DMS 273 (cell line): ENCODE measurements around the gene DDX54.

Experiments used
- DNase-seq: peaks from one replicate; lab custom pipeline; 2025; ENCODE audit not compliant: unreplicated experiment; lab: John Stamatoyannopoulos, UW

The DDX54 gene

DNA sequence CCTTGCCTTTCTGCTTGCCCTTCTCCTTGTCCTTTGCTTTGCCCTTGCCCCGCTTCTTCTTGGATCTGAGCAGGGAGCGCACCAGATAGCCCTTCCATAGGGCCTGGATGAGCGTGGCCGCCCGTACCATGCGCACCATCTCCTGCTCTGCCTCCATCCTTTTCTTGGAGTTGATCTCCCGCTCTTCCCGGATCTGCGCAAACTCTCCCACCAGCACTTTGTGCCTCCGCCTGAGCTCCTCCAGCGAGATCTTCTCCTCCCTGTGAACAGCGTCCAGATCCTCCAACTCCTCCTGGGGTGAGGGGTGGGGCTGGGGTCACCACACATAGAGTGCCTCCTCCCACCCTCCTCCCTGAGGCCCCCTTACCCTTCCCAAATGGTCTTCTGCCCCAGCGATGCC lies 10.3 kb upstream of the DDX54 start:
- DNase-seq, result no peak

DNA sequence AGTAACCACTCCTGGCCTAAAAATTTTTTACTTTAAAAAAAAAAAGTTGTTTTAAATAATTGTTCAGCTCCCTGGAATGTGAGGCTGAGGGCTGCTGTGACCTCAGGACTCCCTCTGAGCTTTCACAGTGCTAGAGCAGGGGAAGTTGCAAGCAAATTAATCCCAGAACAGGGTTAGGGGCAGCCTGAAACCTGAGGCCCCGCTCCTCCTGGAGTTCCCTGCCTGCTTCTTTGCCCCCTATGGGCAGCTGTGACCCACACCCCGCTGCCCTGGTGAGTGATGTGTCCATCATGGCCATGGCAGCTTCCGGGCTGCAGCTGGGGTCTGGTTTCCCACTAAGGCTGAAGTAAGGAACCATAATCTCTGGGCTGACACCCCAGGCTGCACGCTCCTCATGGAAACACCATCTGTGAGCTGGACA lies 9.7 kb upstream of the DDX54 start:
- DNase-seq, result no peak

DNA sequence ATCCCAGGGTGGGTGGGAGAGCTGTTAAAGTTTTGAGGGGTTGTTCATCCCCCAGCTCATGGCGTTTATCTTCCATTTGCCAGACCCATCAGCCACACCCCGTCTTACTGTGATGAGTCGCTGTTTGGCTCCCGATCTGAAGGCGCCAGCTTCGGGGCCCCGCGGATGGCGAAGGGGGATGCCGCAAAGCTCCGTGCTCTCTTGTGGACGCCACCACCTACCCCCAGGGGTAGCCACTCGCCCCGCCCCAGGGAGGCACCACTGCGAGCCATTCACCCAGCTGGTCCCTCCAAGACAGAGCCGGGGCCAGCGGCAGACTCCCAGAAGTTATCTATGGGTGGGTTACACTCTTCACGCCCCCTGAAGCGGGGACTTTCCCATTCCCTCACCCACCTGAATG lies 5.9 kb upstream of the DDX54 start:
- no peak for DNase-seq

DNA sequence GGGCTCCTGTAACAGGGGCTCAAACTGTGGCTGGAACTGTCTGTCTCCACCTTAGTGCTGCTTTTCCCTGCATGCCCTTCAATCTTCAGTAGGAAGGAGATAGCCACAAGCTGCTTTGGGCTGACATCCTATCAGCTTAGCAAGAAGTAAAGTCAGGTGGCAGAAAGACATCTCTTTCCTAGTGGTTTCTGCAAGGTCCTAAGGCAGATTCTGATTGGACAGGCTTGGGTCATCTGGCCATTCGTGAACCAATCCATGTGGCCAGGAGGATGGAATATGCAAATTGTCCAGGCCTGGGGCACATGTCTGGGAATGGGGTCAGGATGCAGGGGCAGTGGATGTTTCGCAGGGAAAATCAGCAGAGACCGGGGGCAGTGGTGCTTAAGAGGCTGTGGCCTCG lies 5.5 kb upstream of the DDX54 start:
- peak; percentile 57 for DNase-seq

DNA sequence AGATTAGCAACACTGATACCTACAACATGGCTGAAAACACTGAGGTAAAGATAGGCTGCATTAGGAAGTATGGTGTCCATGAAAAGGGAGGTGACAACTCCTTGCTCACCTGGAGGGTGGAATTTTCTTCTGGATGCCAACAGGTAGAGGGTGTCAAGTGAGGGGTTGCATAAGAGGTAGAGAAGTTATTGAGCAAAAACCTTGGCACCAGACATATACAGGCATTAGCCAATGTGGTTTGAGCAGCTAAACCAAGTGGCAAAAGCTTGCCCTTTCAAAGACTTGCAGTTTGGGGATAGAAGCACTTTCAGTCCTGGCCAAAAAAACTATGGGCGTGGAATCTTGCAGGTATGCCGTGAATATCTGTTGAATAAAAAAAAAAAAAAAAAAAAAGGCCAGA lies 4.1 kb upstream of the DDX54 start:
- DNase-seq, result no peak

DNA sequence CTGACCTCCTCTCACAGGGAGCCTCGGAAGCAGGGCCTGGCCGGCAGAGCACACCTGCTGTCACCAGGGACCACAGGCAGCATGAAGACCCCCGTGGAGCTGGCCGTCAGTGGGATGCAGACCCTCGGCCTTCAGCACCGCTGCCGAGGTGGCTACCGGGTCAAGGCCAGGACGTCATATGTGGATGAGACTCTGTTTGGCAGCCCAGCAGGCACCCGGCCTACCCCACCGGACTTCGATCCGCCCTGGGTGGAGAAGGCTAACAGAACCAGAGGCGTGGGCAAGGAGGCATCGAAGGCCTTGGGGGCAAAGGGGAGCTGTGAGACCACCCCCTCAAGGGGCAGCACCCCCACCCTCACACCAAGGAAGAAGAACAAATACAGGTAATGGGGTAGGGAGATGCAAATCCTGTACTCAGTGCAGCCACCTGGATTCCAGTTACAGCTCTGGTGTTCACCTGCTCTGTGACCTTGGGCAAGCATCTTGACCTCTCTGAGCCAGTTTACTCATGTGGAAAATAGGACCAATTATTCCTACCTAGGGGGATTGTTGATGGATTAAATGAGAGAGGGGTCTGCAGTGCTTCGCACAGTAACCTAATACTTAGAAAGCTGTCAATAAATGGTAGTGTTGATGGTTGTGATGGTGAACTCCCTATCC lies 1.5 kb upstream of the DDX54 start:
- DNase-seq, result no peak

DNA sequence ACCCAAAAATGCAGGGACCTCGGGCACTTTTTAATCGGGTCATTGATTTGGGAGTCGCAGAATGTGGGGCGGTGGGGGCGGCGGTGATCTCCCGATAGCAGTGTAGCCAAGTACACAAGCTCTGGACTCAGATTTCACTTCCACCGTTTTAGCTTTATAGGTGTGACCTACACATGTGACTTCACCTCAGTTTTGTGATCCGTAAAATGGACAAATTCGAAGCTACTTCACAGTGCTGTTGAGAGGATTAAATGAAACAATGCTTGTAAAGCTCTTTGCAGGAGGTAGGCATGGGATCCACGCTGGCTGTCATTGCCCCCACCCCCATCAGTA lies 721 bp upstream of the DDX54 start:
- DNase-seq, result peak; percentile 65

DNA sequence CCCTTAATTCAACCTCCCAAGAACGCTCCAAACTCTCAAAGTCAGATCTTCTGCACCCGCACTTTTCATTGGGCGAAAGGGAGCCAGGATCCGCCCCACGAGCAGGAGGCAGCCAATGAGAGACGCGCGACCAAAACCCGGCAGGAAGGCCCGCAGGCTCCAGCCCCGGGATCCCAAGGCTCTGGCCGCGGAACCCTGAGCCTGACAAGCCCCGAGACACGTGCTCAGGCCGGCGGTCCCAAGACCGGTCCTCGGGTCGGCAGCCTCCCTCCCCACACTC lies 438 bp downstream of the DDX54 start:
- DNase-seq, result peak; percentile 90

DNA sequence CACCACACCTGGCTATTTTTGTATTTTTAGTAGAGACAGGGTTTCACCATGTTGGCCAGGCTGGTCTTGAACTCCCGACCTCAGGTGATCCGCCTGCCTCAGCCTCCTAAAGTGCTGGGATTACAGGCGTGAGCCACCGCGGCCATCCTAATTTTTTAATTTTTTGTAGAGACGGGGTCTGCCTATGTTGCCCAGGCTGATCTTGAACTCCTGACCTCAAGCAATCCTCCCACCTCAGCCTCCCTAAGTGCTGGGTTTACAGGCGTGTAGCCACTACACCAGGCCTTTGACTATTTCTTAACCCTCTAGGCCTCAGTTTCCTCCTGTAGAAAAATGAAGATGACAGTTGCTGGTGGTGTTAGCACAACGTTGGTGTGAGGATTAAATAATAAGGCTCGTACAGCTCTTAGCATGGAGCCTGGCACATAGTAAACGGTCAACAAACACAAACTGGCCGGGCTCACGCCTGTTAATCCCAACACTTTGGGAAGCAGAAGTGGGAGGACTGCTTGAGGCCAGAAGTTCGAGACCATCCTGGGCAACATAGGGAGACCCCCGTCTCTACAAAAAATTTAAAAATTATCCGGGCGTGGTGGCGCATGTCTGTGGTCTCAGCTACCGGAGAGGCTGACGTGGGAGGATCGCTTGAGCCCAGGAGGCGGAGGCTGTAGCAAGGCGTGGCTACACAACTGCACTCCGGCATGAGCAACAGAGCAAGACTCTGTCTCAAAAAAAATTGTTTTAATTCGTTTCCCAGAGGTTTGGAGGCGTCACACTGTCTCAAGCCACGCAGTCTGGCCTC lies 979 bp downstream of the DDX54 start:
- DNase-seq, result peak; percentile 80

DNA sequence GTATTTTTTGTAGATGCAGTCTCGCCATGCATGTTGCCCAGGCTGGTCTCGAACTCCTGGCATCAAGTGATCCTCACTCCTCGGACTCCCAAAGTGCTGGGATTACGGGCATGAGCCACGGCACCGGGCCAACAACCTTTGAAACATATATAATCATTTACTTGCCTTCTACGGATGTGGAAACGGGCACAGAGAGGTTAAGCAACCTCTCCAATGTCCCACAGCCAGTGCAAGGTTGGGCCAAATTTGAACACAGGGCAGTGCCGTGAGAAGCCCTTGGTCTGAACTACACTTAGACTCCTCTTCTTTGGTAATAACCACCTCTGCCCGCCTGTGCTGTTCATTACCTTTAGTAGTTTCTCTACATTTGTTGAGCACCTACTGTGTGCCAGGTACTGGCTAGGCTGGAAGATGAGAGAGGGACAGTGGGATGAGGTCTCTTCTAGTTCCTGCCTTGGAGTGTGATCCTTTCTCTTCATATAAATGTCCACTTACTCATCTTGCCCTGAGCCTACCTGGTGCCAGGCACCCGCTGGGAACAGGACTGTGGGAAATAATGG lies 2.2 kb downstream of the DDX54 start:
- DNase-seq, result no peak

DNA sequence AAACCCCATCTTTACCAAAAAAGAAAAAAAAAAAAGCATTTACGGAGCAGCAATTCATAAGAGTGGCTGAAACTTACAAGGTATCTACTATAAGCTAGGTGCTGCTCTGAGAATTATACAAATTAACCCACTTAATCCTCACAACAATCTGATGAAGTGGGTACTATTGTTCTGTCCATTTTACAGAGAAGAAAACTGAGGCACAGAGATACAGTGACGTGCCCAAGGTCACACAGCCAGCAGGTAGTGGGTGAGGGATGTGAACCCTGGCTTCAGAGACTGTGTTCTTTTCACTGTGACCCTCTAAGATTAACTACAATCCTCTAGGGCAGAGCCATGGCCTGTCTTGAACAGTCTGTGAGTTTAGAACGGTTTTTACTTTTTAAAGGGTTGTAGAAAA lies 3.3 kb downstream of the DDX54 start:
- no peak for DNase-seq

DNA sequence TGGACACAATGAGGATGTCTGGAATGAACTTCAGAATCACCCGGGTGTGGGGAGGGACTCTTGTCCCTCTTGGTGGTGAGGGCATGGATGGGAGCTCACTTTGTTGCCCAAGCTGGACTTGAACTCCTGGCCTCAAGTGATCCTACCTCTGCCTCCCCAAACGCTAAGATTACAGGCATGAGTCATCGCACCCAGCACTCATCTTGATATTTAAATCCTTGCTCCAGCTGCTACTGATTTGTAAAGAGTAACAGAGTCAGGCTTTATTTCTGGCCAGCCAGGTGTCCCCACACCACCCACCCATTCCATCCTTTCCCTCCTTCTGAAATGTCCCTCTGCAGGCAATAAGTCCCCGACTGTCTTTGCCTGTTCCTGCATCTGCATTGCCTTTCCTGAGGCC lies 4.9 kb downstream of the DDX54 start:
- no peak for DNase-seq

DNA sequence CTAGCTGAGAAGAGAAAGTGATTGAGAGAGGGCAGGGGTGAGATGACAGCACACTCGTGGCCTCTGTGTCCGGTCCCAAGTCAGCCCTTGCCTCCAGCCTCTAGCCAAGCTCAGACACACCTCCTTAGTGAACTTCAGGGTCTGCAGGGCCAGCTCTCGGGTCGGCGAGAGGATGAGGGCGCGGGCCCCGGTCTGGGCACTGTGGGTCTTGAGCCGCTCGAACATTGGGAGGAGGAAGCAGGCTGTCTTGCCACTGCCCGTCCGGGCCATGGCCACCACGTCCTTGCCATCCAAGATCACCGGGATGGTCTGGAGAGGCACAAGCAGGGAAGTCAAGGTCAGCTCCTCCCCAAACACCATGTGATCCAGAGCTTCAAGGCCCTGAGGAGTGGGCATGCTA lies 6.3 kb downstream of the DDX54 start:
- no peak for DNase-seq

DNA sequence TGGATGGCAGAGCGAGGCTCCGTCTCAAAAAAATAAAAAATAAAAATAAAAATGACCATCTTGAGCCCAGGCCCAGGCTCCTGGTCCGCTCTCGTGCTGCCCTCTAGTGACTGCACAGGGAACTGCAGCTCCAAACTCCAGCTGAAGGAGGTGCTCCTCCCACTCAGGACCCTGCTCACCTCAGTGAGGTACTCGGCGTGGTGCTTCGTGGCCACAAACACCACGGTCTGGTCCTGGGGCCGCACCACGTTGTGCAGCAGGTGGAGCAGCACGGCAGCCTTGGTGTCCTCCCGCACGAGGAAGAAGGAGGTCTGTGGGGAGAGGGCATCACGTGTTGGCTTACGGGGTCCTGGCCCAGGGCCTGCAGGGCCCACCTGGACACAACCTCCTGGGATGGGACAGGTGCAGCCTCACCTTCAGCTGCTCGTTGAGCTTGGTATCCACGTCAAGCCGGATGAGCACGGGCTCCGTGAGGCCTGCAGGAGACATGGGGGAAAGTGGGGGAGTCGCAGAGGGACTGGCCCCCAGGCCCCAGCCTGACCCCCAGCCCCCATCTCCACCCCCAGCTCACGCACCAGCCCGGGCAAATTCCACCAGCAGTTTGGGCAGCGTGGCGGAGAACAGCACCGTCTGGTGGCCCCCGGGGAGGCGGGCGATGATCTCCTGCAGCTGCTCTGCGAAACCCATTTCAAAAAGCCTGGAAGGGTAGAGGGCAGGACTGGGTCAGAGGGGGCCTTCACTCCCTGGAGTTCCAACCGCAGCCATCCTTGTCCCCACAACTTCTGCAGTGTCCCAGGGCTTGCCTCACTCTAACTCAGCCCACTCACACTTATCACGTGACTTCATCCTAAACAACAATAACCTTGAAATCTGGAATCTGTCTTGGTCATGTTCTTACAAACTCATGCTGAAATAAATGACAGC lies 10.6 kb downstream of the DDX54 start:
- peak; percentile 79 for DNase-seq

DNA sequence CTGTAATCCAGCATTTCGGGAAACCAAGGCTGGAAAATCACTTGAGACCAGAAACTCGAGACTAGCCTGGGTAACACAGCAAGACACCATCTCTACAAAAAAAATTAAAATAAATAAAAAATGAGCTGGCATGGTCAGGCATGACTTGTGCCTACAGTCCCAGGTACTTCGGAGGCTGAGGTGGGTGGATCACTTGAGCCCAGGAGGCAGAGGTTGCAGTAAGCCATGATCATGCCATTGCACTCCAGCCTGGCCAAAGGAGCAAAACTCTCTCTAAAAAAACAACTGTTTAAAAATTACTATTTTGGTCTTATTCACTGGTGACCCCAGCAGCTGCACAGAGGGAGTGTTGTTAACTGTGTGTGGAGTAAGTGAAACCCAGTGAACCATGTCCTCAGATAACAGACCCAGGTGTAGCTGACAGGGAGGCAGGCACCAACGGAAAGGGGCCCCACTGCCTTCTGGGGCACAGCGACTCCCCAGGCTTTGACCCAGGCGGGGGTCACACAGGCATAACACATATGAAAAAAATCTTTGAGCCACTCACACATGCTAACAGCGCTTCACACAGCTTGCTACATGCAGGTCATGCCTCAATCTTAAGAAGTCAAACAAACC lies 12.1 kb downstream of the DDX54 start:
- DNase-seq, result no peak

DNA sequence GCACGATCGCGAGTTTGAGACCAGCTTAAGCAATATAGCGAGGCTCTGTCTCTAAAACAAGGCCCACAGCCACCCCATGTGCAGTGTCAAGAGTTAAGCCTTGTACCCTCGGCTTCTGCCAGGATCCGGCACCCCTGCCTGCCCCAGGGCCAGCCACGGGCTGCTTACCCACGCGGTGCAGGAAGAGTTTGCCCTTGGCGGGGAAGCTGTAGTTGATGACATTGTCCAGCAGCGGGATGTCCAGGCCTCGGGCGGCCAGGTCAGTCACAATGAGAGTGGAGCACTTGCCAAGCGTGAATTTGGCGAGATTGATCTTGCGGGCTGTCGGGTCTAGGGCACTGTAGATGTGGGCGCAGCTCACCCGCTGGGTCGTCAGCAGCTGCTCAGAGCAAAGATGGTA lies 13.1 kb downstream of the DDX54 start:
- DNase-seq, result no peak

DNA sequence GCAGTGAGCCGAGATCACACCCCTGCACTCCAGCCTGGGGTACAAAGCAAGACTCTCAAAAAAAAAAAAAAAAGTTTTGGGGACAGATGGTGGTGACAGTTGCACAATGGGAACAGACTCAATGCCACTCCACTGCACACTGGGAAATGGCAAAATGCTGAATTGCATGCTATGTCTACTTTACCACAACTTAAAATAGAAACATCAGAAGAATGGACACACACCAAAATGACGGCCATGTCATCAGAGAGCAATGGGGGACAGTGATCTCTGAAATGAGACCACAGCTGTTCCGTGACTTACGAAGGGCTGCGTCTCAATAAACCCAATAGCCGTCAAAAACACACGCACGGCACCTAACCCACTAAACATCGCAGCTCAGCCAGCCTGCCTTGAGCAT lies 13.7 kb downstream of the DDX54 start:
- DNase-seq, result no peak

DNA sequence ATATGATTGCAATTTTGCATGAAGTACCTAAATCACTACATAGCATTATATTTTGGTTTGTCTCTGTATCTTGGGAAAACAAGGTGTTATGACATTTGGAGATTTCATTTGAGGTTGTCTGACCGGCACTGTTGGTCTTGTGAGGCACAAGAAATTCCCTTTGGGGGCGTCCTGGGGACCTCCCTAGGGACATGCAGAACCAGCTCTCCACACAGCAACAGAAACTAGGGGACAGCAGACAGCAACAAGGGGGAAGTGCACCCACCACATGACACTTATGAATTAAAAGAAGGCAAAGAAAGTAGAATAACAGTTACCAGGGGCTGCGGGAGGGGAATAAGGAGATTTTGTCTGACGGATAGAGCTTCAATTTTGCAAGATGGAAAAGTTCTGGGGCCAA lies 14.4 kb downstream of the DDX54 start:
- DNase-seq, result no peak

DNA sequence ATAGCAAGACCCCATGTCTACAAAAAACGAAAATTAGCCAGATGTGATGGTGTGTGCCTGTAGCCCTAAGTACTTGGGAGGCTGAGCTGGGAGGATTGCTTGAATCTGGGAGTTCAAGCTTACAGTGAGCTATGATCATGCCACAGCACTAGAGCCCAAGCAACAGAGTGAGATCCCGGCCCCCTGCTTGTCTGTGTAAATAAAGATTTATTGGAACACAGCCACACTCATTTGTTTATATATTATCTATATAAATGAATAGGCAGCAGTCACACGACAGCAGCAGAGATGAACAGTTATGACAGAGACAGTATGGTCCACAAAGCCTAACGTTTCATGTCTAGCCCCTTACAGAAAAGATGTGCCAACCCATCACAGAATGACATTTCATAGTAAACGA lies 14.8 kb downstream of the DDX54 start:
- no peak for DNase-seq

DNA sequence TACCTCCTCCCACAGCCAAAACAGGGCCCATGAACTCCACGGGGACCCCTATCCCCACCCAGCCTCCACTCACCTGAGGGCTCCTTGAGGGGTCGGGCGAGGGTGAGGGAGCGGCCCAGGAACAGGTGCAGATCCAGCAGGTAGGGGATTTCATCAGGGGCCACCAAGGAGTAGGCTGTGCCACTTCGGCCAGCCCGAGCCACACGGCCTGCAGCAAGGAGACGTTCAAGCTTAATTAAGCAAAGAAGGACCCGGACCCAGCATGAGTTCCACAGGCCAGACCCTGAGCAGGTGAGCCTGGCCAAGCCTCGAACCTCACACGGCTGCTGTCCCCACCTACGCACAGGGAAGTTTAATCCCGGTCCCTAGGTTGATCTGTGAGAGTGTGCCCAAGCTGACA lies 15.6 kb downstream of the DDX54 start:
- DNase-seq, result no peak

DNA sequence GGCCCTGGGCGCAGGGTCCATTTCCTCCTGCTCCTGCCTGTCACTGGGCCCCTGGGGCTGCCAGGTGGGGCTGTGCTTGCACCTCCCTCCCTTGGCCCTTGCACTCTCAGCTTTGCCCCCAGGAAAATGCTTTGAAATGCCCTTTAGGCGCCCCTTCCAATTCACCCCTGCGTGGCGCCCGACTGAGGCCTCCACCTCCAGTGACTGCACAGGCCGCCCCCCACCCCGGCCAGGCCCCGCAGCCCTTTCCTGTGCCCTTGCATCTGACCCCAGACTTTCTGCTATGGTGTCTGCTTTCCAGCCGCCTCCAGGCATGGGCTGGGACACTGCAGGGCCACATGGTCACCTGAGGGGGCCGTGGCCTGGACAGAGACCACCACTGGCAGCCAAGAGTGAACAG lies 17.4 kb downstream of the DDX54 start:
- DNase-seq, result no peak
